GM21737 (cell line): ENCODE measurements around the gene ZNF827.

Experiments used
- ATAC-seq: cut with Tn5 transposase; IDR thresholded peaks from one replicate; pipeline ENCODE4 v1.9.1; 2021; ENCODE audit warnings: mild to moderate bottlenecking, moderate library complexity; ENCODE audit not compliant: unreplicated experiment

Gene ZNF827

GRCh38 chr4:145808021-145808650 is 130.5 kb downstream of the ZNF827 start:
- peak; percentile 68 for ATAC-seq

GRCh38 chr4:145805490-145805889 is 133.1 kb downstream of the ZNF827 start:
- no peak for ATAC-seq

GRCh38 chr4:145804116-145804515 is 134.5 kb downstream of the ZNF827 start:
- ATAC-seq: no peak

- ATAC-seq: no peak
Observed at GRCh38 chr4:145799223-145799622, 139.4 kb downstream of the ZNF827 start.

GRCh38 chr4:145797278-145797677 is 141.3 kb downstream of the ZNF827 start:
- ATAC-seq: no peak

- ATAC-seq: no peak
Observed at GRCh38 chr4:145796346-145796745, 142.3 kb downstream of the ZNF827 start.

GRCh38 chr4:145795521-145795920 is 143.1 kb downstream of the ZNF827 start:
- ATAC-seq: no peak

GRCh38 chr4:145792429-145792828 is 146.2 kb downstream of the ZNF827 start:
- no peak for ATAC-seq

- ATAC-seq: no peak
Observed at GRCh38 chr4:145791988-145792387, 146.6 kb downstream of the ZNF827 start.

- no peak for ATAC-seq
Observed at GRCh38 chr4:145788755-145789154, 149.9 kb downstream of the ZNF827 start.

GRCh38 chr4:145786830-145787229 is 151.8 kb downstream of the ZNF827 start:
- ATAC-seq: no peak

GRCh38 chr4:145786261-145786660 is 152.4 kb downstream of the ZNF827 start:
- ATAC-seq: no peak

- no peak for ATAC-seq
Observed at GRCh38 chr4:145785391-145786008, 153.1 kb downstream of the ZNF827 start.

- ATAC-seq: no peak
Observed at GRCh38 chr4:145784036-145784435, 154.6 kb downstream of the ZNF827 start.

- ATAC-seq: no peak
Observed at GRCh38 chr4:145782756-145783155, 155.9 kb downstream of the ZNF827 start.

GRCh38 chr4:145781351-145781750 is 157.3 kb downstream of the ZNF827 start:
- ATAC-seq: no peak

- ATAC-seq: no peak
Observed at GRCh38 chr4:145779319-145779801, 159.3 kb downstream of the ZNF827 start.

GRCh38 chr4:145776208-145776607 is 162.4 kb downstream of the ZNF827 start:
- no peak for ATAC-seq

GRCh38 chr4:145775406-145775805 is 163.2 kb downstream of the ZNF827 start:
- no peak for ATAC-seq

GRCh38 chr4:145774473-145774872 is 164.2 kb downstream of the ZNF827 start:
- ATAC-seq: no peak

GRCh38 chr4:145773581-145774234 is 164.9 kb downstream of the ZNF827 start:
- ATAC-seq: peak; percentile 86

- no peak for ATAC-seq
Observed at GRCh38 chr4:145772347-145772746, 166.3 kb downstream of the ZNF827 start.
